H9 (cell line): ENCODE results near the gene DENR. TPM values are rescaled to one million over a fixed set of nuclear protein-coding genes. Genes with fewer than 3 reads are reported as not detected.

Experiments used
- DNase-seq: peaks from one replicate; pipeline ENCODE4 v3.0.0-alpha.2; 2017
- H2AFZ ChIP-seq: one replicate; pipeline ENCODE4 v1.6.1; 2013; ENCODE audit warnings: mild to moderate bottlenecking, low read length, control low read depth, moderate library complexity
- H2AK5ac ChIP-seq: 2 replicates; pipeline ENCODE4 v1.6.1; 2013; ENCODE audit warnings: low read length, control low read depth, mixed read lengths; ENCODE audit not compliant: insufficient read length
- H2BK120ac ChIP-seq: one replicate; pipeline ENCODE4 v1.6.1; 2013; ENCODE audit warnings: low read depth, mild to moderate bottlenecking, low read length, control low read depth, inconsistent platforms; ENCODE audit not compliant: poor library complexity, severe bottlenecking
- H2BK12ac ChIP-seq: 2 replicates; pipeline ENCODE4 v1.6.1; 2013; ENCODE audit warnings: low read length, control low read depth, mixed read lengths, low read depth; ENCODE audit not compliant: insufficient read length
- H2BK15ac ChIP-seq: 2 replicates; pipeline ENCODE4 v1.6.1; 2013; ENCODE audit warnings: low read depth, low read length, control low read depth
- H2BK20ac ChIP-seq: one replicate; pipeline ENCODE4 v1.6.1; 2013; ENCODE audit warnings: low read depth, mild to moderate bottlenecking, low read length, control low read depth, inconsistent platforms; ENCODE audit not compliant: poor library complexity, severe bottlenecking
- H2BK5ac ChIP-seq: 2 replicates; pipeline ENCODE4 v1.6.1; 2013; ENCODE audit warnings: low read length, control low read depth, mixed read lengths; ENCODE audit not compliant: insufficient read length
- H3K14ac ChIP-seq: 2 replicates; pipeline ENCODE4 v1.6.1; 2013; ENCODE audit warnings: low read length, control low read depth; ENCODE audit not compliant: insufficient read depth
- H3K18ac ChIP-seq: 2 replicates; pipeline ENCODE4 v1.6.1; 2013; ENCODE audit warnings: low read depth, mild to moderate bottlenecking, mixed read lengths, low read length, control low read depth; ENCODE audit not compliant: insufficient read length
- H3K23ac ChIP-seq: 2 replicates; pipeline ENCODE4 v1.6.1; 2013; ENCODE audit warnings: low read length, control low read depth, mixed read lengths, low read depth; ENCODE audit not compliant: insufficient read length
- H3K23me2 ChIP-seq: 2 replicates; pipeline ENCODE4 v1.6.1; 2013; ENCODE audit warnings: low read depth, mild to moderate bottlenecking, mixed read lengths, low read length, control low read depth; ENCODE audit not compliant: insufficient read length, poor library complexity, severe bottlenecking
- H3K27ac ChIP-seq: 2 replicates; pipeline ENCODE4 v1.5.1; 2013; ENCODE audit warnings: low read length, control low read depth, mixed read lengths, low read depth; ENCODE audit not compliant: insufficient read length
- H3K27me3 ChIP-seq: 2 replicates; pipeline ENCODE4 v1.6.1; 2013; ENCODE audit warnings: low read length, control low read depth, inconsistent platforms; ENCODE audit not compliant: insufficient read depth
- H3K4ac ChIP-seq: 2 replicates; pipeline ENCODE4 v1.6.1; 2013; ENCODE audit warnings: low read depth, mild to moderate bottlenecking, control low read depth, inconsistent platforms, low read length, moderate library complexity
- H3K4me1 ChIP-seq: 2 replicates; pipeline ENCODE4 v1.6.1; 2013; ENCODE audit warnings: low read length, control low read depth, inconsistent platforms; ENCODE audit not compliant: insufficient read depth
- H3K4me2 ChIP-seq: 2 replicates; pipeline ENCODE4 v1.6.1; 2013; ENCODE audit warnings: low read length, control low read depth, mixed read lengths; ENCODE audit not compliant: insufficient read length, insufficient read depth
- H3K56ac ChIP-seq: 2 replicates; pipeline ENCODE4 v1.6.1; 2013; ENCODE audit warnings: low read depth, mild to moderate bottlenecking, mixed read lengths, low read length, control low read depth; ENCODE audit not compliant: insufficient read length
- H3K79me1 ChIP-seq: 2 replicates; pipeline ENCODE4 v1.6.1; 2013; ENCODE audit warnings: low read depth, mild to moderate bottlenecking, moderate library complexity, low read length, control low read depth, inconsistent platforms; ENCODE audit not compliant: insufficient read depth, poor library complexity, severe bottlenecking
- H3K79me2 ChIP-seq: 2 replicates; pipeline ENCODE4 v1.6.1; 2013; ENCODE audit warnings: low read length, control low read depth, inconsistent platforms; ENCODE audit not compliant: insufficient read depth
- H3K9ac ChIP-seq: 2 replicates; pipeline ENCODE4 v1.6.1; 2013; ENCODE audit warnings: low read length, control low read depth, mixed read lengths; ENCODE audit not compliant: insufficient read length; ENCODE audit errors: extremely low read depth
- H3K9me3 ChIP-seq: one replicate; pipeline ENCODE4 v1.6.1; 2013; ENCODE audit warnings: low read depth, low read length, inconsistent platforms; ENCODE audit not compliant: control insufficient read depth
- H3T11ph ChIP-seq: one replicate; pipeline ENCODE4 v1.6.1; 2013; ENCODE audit warnings: mild to moderate bottlenecking, low read length, control low read depth, inconsistent platforms
- H4K20me1 ChIP-seq: one replicate; pipeline ENCODE4 v1.6.1; 2013; ENCODE audit not compliant: control insufficient read depth, insufficient read length, insufficient read depth
- H4K5ac ChIP-seq: 2 replicates; pipeline ENCODE4 v1.6.1; 2013; ENCODE audit warnings: low read depth, mild to moderate bottlenecking, mixed read lengths, low read length, control low read depth; ENCODE audit not compliant: insufficient read length
- H4K8ac ChIP-seq: replicated peaks from 2 replicates; pipeline ENCODE4 v1.6.1; 2013; ENCODE audit warnings: low read length, control low read depth, mixed read lengths, low read depth; ENCODE audit not compliant: insufficient read length
- H4K91ac ChIP-seq: 2 replicates; pipeline ENCODE4 v1.6.1; 2013; ENCODE audit warnings: low read depth, mild to moderate bottlenecking, moderate library complexity, mixed read lengths, low read length, control low read depth; ENCODE audit not compliant: insufficient read length
- H3K27ac Mint-ChIP-seq, 3 experiments: 2 replicates in 2 of 3; 3 replicates in 1 of 3; pipeline ENCODE4 v1.8.0; 2020 to 2021; ENCODE audit warnings: mixed read lengths in 3 of 3, mild to moderate bottlenecking in 1 of 3, moderate library complexity in 1 of 3
- H3K27me3 Mint-ChIP-seq: 2 replicates; pipeline ENCODE4 v1.8.0; 2021; ENCODE audit warnings: low read depth, mild to moderate bottlenecking, moderate library complexity, mixed read lengths
- H3K36me3 Mint-ChIP-seq, 3 experiments: 2 replicates in 2 of 3; 3 replicates in 1 of 3; pipeline ENCODE4 v1.8.0; 2020 to 2021; ENCODE audit warnings: low read depth in 3 of 3, mixed read lengths in 3 of 3; ENCODE audit not compliant: insufficient read depth in 1 of 3
- H3K4me1 Mint-ChIP-seq, 2 experiments: 2 replicates each; pipeline ENCODE4 v1.8.0; 2020; ENCODE audit warnings: mixed read lengths in 2 of 2
- H3K4me3 Mint-ChIP-seq, 2 experiments: 2 replicates in 1 of 2; 3 replicates in 1 of 2; pipeline ENCODE4 v1.8.0; 2020 to 2021; ENCODE audit warnings: mild to moderate bottlenecking in 2 of 2, mixed read lengths in 2 of 2, moderate library complexity in 1 of 2
- H3K9me3 Mint-ChIP-seq, 2 experiments: 2 replicates in 1 of 2; 3 replicates in 1 of 2; pipeline ENCODE4 v1.8.0; 2020; ENCODE audit warnings: mild to moderate bottlenecking in 2 of 2, mixed read lengths in 2 of 2, moderate library complexity in 1 of 2
- WGBS: extraction: QIAGEN DNeasy Blood & Tissue Kit; methylation state at CpG from one replicate; pipeline ENCODE4 v1.1.7; 2013; ENCODE audit warnings: missing lambda C conversion rate, low lambda C conversion rate, mixed read lengths; ENCODE audit not compliant: insufficient read length; ENCODE audit errors: extremely low coverage; 5-methylcytosine and 5-hydroxymethylcytosine counted together
- total RNA-seq: library from RNA; stranded (reverse); gene quantifications from 2 replicates; pipeline ENCODE4 v1.2.1, GENCODE V29; 2021
- TF ChIP-seq, protein P1 (sequence below): fragments of 200-600 bp; sonication (generic); conservative IDR thresholded peaks from 3 replicates; pipeline ENCODE4 v1.8.0; 2021; ENCODE audit warnings: antibody characterized with exemption, mild to moderate bottlenecking

DENR gene
- total RNA-seq, 1 experiment from 2014 or later = 104 TPM

DNA sequence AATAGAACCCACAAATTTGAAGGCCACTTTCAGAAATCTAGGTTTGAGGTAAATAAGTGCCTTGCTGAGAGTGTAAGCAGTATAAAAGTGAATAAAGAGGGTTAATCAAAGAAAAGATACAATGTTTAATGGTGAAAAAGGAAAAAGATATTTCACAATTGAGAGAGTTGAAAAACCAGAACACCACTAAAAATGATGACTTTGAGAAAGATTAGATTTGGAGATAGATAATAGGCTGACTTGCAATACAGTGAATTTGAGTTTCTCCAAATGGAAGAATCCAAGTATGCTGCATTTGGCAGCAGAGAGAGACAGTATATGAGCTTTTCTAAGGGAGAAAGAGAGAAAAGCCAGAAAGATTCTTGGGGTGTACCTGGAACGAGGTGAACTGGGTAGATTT, 2.2 kb downstream of the DENR start:
- peaks cover 27 to 31% of the 10 kb centered on the region in 2 experiments for H3K4me1 Mint-ChIP-seq
- DNase-seq = no peak
- H3K14ac ChIP-seq = no peak overlapping the region
- H4K8ac ChIP-seq = no peak overlapping the region
- H3K79me1 ChIP-seq = peaks cover 4% of the 10 kb centered on the region
- no peak overlapping the region for H2BK5ac ChIP-seq
- H3K4me3 Mint-ChIP-seq = peak overlapping the region in 1 of 2 experiments; percentile 9; a peak in 3 of 5 replicates
- H3K27ac Mint-ChIP-seq = peak overlapping the region in 2 of 3 experiments; percentile 38 to 41; a peak in 2 of 7 replicates
- H3K9me3 Mint-ChIP-seq = no peaks in the 10 kb centered on the region; a peak in 1 of 5 replicates
- no peak overlapping the region for H3K4ac ChIP-seq
- H3K36me3 Mint-ChIP-seq = peaks cover 36 to 71% (median 63%) of the 10 kb centered on the region in 3 experiments; a peak in 6 of 7 replicates
- no peak overlapping the region for H3K9ac ChIP-seq
- H2AK5ac ChIP-seq = no peak overlapping the region
- no CpG with 5 or more reads among the region's 1 CpG for WGBS
- H2BK12ac ChIP-seq = no peak overlapping the region
- no peaks in the 10 kb centered on the region for H3K27me3 Mint-ChIP-seq
- peaks cover 5% of the 10 kb centered on the region for H3K23me2 ChIP-seq
- no peaks in the 10 kb centered on the region for H4K20me1 ChIP-seq
- no peak overlapping the region for H3K18ac ChIP-seq
- no peak overlapping the region for H4K5ac ChIP-seq
- H3K56ac ChIP-seq = no peak overlapping the region
- no peaks in the 10 kb centered on the region for H3K9me3 ChIP-seq
- no peaks in the 10 kb centered on the region for H3K4me1 ChIP-seq
- H4K91ac ChIP-seq = no peak overlapping the region
- H3K23ac ChIP-seq = no peak overlapping the region
- H3K27ac ChIP-seq = no peak overlapping the region
- peaks cover 7% of the 10 kb centered on the region; the same call in 1 of the 2 replicates for H3K79me2 ChIP-seq
- H3K4me2 ChIP-seq = no peak overlapping the region
- H2BK15ac ChIP-seq = no peak overlapping the region
- H2AFZ ChIP-seq = no peak overlapping the region
- TF ChIP-seq, protein P1, sequence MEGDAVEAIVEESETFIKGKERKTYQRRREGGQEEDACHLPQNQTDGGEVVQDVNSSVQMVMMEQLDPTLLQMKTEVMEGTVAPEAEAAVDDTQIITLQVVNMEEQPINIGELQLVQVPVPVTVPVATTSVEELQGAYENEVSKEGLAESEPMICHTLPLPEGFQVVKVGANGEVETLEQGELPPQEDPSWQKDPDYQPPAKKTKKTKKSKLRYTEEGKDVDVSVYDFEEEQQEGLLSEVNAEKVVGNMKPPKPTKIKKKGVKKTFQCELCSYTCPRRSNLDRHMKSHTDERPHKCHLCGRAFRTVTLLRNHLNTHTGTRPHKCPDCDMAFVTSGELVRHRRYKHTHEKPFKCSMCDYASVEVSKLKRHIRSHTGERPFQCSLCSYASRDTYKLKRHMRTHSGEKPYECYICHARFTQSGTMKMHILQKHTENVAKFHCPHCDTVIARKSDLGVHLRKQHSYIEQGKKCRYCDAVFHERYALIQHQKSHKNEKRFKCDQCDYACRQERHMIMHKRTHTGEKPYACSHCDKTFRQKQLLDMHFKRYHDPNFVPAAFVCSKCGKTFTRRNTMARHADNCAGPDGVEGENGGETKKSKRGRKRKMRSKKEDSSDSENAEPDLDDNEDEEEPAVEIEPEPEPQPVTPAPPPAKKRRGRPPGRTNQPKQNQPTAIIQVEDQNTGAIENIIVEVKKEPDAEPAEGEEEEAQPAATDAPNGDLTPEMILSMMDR = no peak
- H2BK120ac ChIP-seq = no peak overlapping the region
- H3K27me3 ChIP-seq = no peaks in the 10 kb centered on the region
- H3T11ph ChIP-seq = no peak overlapping the region
- no peak overlapping the region for H2BK20ac ChIP-seq
